Measurements from ENCODE around the gene LLGL2.

Gene LLGL2

GRCh38 chr17:75491680-75492079 lies 33.8 kb upstream of the LLGL2 start:
- no peak for DNase-seq (ENCODE audit: low spot score)

GRCh38 chr17:75492555-75493168 lies 32.8 kb upstream of the LLGL2 start:
- DNase-seq (ENCODE audit: low spot score), result no peak

DNA sequence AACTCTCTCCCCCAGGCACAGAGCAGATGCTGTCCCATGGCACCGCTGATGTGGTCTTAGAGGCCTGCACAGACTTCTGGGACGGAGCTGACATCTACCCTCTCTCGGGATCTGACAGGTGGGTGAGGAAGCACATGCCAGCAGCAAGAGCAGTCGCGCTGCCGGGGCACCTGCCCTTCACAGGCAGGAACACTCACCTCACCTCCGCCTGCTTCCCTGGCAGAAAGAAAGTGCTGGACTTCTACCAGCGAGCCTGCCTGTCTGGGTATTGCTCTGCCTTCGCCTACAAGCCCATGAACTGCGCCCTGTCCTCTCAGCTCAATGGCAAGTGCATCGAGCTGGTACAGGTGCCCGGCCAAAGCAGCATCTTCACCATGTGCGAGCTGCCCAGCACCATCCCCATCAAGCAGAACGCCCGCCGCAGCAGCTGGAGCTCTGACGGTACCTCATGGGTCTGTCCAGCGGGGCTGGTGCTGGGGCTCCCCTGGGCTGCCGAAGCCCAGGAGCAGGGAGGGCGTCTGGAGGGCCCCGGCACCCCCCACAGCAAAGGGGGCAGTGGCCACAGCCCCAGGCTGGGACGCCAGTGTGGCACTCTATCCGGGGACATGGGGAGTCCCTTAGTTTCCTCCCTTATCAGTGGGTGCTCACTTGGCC lies 31.9 kb upstream of the LLGL2 start:
- DNase-seq (ENCODE audit: low spot score), result no peak

DNA sequence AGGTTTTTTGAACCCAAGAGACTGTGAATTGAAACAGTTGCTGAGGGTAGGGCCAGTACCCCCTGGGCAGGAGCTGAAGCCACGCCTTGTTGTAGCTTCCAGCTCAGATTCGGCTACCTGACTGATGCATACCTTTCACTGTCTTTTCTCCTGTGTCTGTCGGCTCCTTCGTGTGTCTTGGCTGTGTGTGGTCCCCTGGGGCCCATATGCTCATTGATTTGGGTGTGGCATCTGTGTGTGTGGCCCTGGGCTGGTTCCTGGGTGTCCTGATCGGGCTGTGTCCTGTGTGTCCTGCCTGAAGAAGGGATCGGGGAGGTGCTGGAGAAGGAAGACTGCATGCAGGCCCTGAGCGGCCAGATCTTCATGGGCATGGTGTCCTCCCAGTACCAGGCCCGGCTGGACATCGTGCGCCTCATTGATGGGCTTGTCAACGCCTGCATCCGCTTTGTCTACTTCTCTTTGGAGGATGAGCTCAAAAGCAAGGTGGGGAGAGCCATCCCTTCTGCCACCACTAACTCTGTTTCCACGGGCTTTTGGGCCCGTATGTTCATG lies 31.1 kb upstream of the LLGL2 start:
- DNase-seq (ENCODE audit: low spot score), result no peak

DNA sequence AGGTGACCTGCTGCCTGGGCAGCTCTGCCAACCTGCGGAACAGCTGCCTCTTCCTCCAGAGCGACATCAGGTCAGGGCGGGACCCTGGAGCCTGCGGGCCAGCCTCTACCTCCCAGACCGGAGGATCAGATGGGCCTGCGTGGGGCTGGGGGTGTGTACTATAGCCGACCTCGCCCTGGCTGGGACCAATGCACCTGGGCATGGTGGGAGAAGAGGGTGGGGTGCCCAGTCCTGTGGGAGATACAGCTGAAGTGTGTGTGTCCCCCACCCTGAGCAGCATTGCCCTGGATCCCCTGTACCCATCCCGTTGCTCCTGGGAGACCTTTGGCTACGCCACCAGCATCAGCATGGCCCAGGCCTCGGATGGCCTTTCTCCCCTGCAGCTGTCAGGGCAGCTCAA lies 29.5 kb upstream of the LLGL2 start:
- DNase-seq (ENCODE audit: low spot score), result no peak

DNA sequence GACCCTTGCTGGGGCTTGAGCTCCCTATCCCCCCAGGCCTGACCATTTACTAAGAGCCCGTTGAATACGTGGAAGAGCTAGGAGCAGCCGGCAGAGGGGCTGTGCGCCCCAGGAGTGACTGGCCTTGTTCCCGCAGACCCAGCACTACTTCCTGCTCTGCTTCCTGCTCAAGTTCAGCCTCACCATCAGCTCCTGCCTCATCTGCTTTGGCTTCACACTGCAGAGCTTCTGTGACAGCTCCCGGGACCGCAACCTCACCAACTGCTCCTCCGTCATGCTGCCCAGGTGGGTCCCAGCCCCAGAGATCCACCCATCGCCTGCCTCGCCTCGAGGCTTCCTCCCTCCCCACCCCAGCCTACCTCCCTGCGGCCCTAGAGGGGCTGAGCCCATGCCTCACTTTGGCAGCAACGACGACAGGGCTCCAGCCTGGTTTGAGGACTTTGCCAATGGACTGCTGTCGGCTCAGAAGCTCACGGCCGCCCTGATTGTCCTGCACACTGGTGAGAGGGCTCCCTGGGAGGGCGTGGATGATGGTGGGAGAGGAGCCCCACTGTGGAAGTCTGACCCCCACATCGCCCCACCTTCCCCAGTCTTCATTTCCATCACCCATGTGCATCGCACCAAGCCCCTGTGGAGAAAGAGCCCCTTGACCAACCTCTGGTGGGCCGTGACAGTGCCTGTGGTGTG lies 27.3 kb upstream of the LLGL2 start:
- no peak for DNase-seq (ENCODE audit: low spot score)

DNA sequence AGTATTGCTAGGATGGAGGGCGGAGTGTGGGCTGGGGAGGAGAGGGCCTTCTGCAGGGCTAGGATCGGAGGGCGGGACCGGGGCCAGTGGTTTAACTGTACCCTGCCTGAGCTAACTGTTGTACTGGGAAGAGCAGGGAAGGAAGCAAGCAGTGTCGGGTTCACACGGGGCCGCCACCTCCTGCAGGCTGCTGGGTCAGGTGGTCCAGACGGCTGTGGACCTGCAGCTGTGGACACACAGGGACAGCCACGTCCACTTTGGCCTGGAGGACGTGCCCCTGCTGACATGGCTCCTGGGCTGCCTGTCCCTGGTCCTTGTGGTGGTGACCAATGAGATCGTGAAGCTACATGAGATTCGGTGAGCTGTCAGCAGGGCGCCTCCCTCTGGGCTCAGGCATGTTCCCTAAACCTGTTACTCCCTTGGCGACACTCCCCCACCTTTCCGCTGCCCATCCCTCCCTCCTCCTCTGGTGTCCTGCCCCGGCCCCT lies 26.7 kb upstream of the LLGL2 start:
- DNase-seq (ENCODE audit: low spot score), result no peak

DNA sequence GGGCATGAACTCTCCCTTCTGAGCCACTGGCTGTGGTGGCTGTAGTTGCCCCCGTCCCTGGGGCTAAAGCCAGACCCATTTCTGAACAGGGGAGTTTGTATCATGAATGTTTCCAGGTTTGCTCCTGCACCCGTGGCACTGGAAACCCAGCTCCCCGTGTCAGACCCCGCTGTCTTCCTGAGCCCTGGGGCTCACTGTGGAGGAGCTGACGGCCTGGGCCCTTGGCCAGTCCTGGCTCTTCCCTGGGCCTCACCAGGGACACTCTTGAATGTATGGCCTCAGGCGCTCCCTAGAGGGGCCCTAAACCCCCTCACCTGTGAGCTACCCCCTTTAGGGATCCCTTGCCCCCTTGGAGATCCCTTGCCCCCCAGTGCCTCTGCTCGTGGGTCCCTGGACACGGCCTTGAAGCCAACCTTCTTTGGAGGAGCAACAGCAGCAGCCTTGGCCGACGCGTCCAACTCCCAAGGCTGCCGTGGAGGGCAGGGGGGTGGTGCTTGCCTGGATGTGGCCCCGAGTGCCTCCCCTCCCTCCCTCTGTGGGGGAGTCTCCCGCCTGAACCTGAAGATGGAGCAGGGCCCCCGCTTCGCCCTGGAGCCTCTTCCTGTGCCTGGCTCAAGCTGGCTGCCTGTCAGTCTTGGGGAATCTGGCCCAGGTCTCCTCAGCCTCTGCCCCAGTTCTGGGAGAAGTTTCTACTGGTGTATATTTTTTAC lies 26.0 kb upstream of the LLGL2 start:
- no peak for DNase-seq (ENCODE audit: low spot score)

- no peak for DNase-seq (ENCODE audit: low spot score)
These were observed 24.9 kb upstream of the LLGL2 start for GRCh38 chr17:75500419-75501216.

DNA sequence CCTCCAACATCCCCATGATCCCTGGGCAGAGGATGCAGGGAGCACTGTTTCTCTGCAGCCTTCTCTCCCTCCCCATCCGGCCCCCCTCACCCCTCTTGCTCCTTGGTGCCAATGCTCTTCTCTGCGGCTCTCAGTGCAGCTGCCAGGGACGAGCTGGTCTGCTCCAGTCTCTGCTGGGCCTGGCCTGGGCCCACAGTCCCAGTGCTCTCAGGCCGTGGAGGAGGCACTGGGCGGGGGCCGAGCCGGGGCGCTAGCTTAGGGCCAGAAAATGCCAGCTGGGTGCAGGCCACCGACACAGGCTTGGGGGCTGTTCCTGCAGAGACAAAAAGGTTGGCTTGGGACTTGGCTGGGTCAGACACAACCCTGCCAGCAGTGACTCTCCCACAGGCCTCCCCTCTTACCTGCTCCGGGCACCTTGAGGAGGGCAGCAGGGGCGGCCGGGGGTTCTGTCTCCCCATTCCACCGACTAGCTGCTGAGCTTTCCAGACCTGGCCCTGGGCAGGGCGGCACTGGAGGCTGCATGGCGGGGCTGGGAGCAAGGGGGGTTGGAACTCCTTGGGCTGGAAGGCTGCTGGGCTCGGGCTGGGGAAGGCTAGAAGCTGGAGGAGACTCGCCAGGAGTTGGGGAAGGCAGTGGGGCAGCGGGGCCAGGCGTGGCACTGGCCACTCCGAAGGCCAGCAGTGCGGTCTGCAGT lies 24.0 kb upstream of the LLGL2 start:
- peak; percentile 93 for DNase-seq (ENCODE audit: low spot score)

DNA sequence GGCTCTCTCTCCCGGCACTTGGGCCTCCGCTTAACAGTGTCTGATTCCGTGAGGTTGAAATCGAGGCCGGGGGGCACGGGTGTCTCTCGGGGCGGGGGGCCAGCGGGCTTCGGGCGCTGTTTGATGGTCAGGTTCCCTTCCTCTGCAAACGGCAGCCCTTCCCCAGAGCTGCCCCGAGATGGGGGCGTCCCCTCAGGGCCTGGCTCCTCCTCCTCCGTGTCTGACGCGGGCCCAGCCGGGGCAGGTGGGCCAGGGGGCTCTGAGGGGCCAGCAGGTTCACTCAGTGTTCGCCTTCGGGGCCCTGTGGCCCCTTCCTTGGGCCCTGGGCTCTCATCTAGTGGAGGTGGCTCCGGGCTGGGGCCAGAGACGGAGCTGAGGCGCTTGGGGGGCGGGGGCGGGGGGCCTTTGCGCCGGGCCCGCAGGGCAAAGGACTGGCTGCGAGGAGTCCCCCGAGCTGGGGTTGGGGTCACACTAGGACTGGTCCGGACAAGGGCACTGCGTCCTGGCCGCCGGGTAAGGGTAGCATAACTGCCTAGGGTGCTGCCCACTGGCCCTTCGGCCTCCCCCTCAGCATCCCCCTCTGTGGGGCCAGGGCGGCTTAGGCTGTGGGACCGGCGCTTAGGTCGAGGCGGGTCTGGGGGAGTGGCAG lies 23.3 kb upstream of the LLGL2 start:
- DNase-seq (ENCODE audit: low spot score), result no peak

GRCh38 chr17:75502721-75503329 lies 22.7 kb upstream of the LLGL2 start:
- DNase-seq (ENCODE audit: low spot score), result no peak

DNA sequence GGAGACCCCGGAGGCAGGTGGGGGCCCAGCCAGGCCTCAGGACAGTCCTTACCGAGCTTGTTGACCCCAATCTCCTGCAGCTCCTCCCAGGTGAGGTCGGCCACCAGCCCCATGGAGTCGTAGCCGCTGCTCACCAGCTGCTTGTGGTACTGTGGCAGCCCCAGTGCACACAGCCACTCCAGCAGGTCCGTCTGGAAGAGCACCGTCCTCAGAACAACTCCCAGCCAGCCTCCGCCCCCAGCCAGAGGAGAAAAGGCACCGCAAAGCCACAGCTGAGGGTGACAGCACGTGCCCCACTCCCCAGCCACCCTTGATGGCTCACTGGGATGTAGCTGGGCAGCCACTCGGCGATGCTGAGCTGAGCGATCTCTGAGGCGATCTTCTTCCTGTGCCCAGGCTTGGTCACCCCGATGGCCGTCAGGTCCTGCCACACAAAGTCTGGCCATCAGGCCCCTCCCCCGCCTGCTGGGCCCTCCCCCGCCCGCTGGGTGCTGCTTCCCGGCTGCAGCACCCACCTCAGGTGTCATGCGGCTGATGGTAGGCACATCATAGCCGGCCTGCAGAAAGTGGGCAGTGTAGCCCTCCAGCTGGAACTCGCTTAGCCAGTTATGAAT lies 22.1 kb upstream of the LLGL2 start:
- DNase-seq (ENCODE audit: low spot score), result no peak

DNA sequence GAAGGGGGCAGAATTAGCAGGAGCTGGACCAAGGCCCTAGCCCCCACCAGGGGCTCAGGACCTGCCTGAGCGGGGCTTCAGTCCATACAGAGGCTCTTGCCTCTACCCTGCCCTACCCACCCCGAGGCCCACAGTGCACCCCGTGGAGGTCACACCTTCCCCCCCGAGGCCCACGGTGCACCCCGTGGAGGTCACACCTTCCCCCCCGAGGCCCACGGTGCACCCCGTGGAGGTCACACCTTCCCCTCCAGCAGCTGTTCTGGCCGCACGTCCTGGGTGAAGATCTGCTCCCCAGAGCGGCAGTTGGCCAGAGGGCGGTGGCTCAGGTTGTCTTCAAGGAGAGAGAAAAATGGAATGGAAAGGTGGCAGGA lies 21.5 kb upstream of the LLGL2 start:
- DNase-seq (ENCODE audit: low spot score), result no peak

GRCh38 chr17:75504347-75505151 lies 20.9 kb upstream of the LLGL2 start:
- no peak for DNase-seq (ENCODE audit: low spot score)

- DNase-seq (ENCODE audit: low spot score), result no peak
These were observed 20.4 kb upstream of the LLGL2 start for GRCh38 chr17:75505152-75505409.

DNA sequence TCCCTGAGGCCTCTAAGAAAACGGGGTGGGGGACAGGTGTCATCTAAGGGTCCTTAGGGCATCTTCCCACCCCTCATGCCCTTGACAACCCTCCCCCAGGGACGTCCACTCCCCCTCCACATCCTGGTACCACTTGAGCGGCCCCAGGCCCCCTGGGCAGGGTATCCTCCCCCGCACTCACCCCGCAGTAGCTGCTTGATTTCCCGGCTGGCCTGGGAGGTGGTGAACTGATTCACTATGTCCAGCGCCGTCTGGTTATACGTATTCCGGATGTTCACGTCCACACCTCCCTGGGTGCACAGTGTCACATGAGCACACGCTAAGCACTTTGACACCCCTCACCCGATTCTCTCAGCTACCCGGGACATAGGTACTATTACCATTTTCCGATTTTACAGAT lies 19.9 kb upstream of the LLGL2 start:
- DNase-seq (ENCODE audit: low spot score), result no peak

DNA sequence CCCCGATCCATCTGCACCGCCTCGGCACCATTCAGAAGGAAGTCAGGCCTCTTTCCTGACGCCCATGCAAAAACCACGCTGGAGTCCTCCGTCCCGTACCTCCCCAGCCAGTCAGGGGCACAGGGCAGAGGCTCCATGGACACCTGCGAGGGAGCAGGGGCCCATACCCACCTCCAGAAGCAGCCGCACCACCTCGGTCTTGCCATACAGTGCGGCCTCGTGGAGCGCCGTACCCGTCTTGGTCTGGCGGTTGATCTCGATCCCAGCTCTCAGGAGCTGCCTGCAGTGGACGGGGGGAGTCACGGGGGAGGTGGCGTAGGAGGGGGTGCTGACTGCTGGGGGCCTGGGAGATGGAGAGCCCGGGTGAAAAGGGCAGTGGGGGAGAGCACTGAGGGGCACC lies 19.4 kb upstream of the LLGL2 start:
- no peak for DNase-seq (ENCODE audit: low spot score)

GRCh38 chr17:75506888-75507287 lies 18.6 kb upstream of the LLGL2 start:
- no peak for DNase-seq (ENCODE audit: low spot score)
